ENCODE measurements around the gene UBTD2.
"Not testable (repeated sequence)": the region's sequence is repeated elsewhere in the genome, so short reads cannot be mapped to it uniquely, and the experiment has no call there.

DNA sequence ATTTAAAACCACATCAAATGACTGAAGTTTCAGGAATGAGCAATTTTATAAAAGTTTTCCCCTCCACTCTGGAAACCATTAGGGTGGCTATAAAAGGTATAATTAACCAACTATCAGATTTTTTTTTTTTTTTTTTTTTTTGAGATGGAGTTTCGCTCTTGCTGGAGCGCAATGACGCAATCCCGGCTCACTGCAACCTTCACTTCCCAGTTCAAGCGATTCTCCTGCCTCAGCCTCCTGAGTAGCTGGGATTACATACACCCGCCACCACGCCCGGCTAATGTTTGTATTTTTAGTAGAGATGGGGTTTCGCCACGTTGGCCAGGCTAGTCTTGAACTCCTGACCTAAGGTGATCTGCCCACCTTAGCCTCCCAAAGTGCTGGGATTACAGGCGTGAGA lies 77.6 kb downstream of the UBTD2 start:
- TF ChIP-seq, protein P1, sequence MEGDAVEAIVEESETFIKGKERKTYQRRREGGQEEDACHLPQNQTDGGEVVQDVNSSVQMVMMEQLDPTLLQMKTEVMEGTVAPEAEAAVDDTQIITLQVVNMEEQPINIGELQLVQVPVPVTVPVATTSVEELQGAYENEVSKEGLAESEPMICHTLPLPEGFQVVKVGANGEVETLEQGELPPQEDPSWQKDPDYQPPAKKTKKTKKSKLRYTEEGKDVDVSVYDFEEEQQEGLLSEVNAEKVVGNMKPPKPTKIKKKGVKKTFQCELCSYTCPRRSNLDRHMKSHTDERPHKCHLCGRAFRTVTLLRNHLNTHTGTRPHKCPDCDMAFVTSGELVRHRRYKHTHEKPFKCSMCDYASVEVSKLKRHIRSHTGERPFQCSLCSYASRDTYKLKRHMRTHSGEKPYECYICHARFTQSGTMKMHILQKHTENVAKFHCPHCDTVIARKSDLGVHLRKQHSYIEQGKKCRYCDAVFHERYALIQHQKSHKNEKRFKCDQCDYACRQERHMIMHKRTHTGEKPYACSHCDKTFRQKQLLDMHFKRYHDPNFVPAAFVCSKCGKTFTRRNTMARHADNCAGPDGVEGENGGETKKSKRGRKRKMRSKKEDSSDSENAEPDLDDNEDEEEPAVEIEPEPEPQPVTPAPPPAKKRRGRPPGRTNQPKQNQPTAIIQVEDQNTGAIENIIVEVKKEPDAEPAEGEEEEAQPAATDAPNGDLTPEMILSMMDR (IDR thresholded peaks at IDR 0.05) = not testable (repeated sequence)
- not testable (repeated sequence) for TF ChIP-seq ZFX (IDR thresholded peaks at IDR 0.05; ENCODE audit: borderline replicate concordance)
